Prostate gland (tissue), 2 donors: ENCODE results near the gene TUNAR. TPM values are rescaled to one million over a fixed set of nuclear protein-coding genes. Genes with fewer than 3 reads are reported as not detected.

Source experiments
- DNase-seq: peaks from one replicate; pipeline ENCODE4 v3.0.0-alpha.2; 2019; ENCODE audit warnings: low spot score
- H3K27ac ChIP-seq, 2 donors: fragments of 200-600 bp; sonication (generic); 2 replicates each; pipeline ENCODE4 v1.5.1; 2017 to 2019
- H3K27me3 ChIP-seq: fragments of 200-600 bp; sonication (generic); replicated peaks from 2 replicates; pipeline ENCODE4 v1.5.1; 2019; ENCODE audit not compliant: insufficient read depth
- H3K36me3 ChIP-seq, 2 donors: fragments of 200-600 bp; sonication (generic); 1 replicate in 1 of 2; 2 replicates in 1 of 2; pipeline versions ENCODE4 v1.5.1 to v1.8.1; 2017 to 2019
- H3K4me1 ChIP-seq: fragments of 200-600 bp; sonication (generic); replicated peaks from 2 replicates; pipeline ENCODE4 v1.5.1; 2019
- H3K4me3 ChIP-seq, 2 donors: fragments of 200-600 bp; sonication (generic); 2 replicates each; pipeline ENCODE4 v1.5.1; 2017 to 2019
- H3K9me3 ChIP-seq: fragments of 200-600 bp; sonication (generic); 2 replicates; pipeline ENCODE4 v1.5.1; 2017
- CTCF ChIP-seq, 4 experiments: fragments of 200-600 bp in 2 of 4; fragments of 450-650 bp in 2 of 4; sonication (generic) in 2 of 4; IDR thresholded peaks; 1 replicate in 3 of 4; 2 replicates in 1 of 4; pipeline ENCODE4 v1.5.1; 2016 to 2019; ENCODE audit warnings: antibody characterized with exemption in 4 of 4, mild to moderate bottlenecking in 2 of 4, moderate library complexity in 2 of 4
- POLR2A ChIP-seq: fragments of 450-650 bp; IDR thresholded peaks from one replicate; pipeline ENCODE4 v1.6.1; 2016; ENCODE audit warnings: antibody characterized with exemption, mild to moderate bottlenecking
- POLR2AphosphoS5 ChIP-seq: sonication (generic); formaldehyde crosslinking; IDR thresholded peaks from one replicate; pipeline ENCODE4 v1.6.1; 2017; ENCODE audit warnings: antibody characterized with exemption
- WGBS: methylation state at CpG from one replicate; pipeline ENCODE4 v1.1.5; 2018; 5-methylcytosine and 5-hydroxymethylcytosine counted together
- intact Hi-C: fragments of 100-400 bp; cut with DNase I; formaldehyde crosslinking; loops from one replicate; pipeline ENCODE4 v1.14.2; 2022
- total RNA-seq, 2 donors: library from RNA; depleted of rRNA; stranded (reverse); fragments of >200 nt; gene quantifications; one replicate each; pipeline ENCODE4 v1.1.0, GENCODE V29; 2016

TUNAR gene
- total RNA-seq, 2 donors from 2014 or later: 1.9 TPM; not detected in 1

GRCh38 chr14:95885866-95886265 is 9.2 kb downstream of the TUNAR start:
- H3K27me3 ChIP-seq: peaks cover 2% of the 10 kb centered on the region
- H3K36me3 ChIP-seq: no peaks in the 10 kb centered on the region
- DNase-seq: no peak

GRCh38 chr14:95886366-95887056 is 9.9 kb downstream of the TUNAR start:
- no peak for DNase-seq
- 62% methylated on average over 7 of the region's 7 CpGs for WGBS
- H3K4me3 ChIP-seq: no peak overlapping the region
- H3K27ac ChIP-seq: no peak overlapping the region
- no peak for TF ChIP-seq POLR2AphosphoS5
- TF ChIP-seq POLR2A: no peak
- no peak for TF ChIP-seq CTCF (IDR thresholded peaks at IDR 0.05)
- H3K36me3 ChIP-seq: no peaks in the 10 kb centered on the region
- intact Hi-C loops: no loop called here
- peaks cover 2% of the 10 kb centered on the region for H3K27me3 ChIP-seq
- H3K4me1 ChIP-seq: no peaks in the 10 kb centered on the region
- no peaks in the 10 kb centered on the region for H3K9me3 ChIP-seq

More at GRCh38 chr14:95885866-95886265, 9.2 kb downstream of the TUNAR start:
- H3K4me3 ChIP-seq: no peak overlapping the region
- intact Hi-C loops: no loop called here
- H3K9me3 ChIP-seq: no peaks in the 10 kb centered on the region
- no peaks in the 10 kb centered on the region for H3K4me1 ChIP-seq
- 72% methylated on average over 7 of the region's 7 CpGs for WGBS
- no peak overlapping the region for H3K27ac ChIP-seq
- no peak for TF ChIP-seq POLR2AphosphoS5
- TF ChIP-seq POLR2A: no peak
- no peak for TF ChIP-seq CTCF (IDR thresholded peaks at IDR 0.05)

- Histone ChIP-seq H3K27ac (no peak overlapping the region), H3K27me3 (no peaks in the 10 kb centered on the region), H3K4me1 (no peaks in the 10 kb centered on the region), H3K36me3 (no peaks in the 10 kb centered on the region), H3K4me3 (no peak overlapping the region), H3K9me3 (no peaks in the 10 kb centered on the region)
- intact Hi-C loops: no loop called here
- DNase-seq: no peak
- no peak for TF ChIP-seq CTCF (IDR thresholded peaks at IDR 0.05)
- TF ChIP-seq POLR2AphosphoS5: no peak
- TF ChIP-seq POLR2A: no peak
- WGBS: 29% methylated on average over 4 of the region's 4 CpGs
These were observed 10.7 kb downstream of the TUNAR start for GRCh38 chr14:95887351-95887750.

- H3K27ac ChIP-seq: no peak overlapping the region
- no peaks in the 10 kb centered on the region for H3K36me3 ChIP-seq
- intact Hi-C loops: no loop called here
- H3K4me3 ChIP-seq: no peak overlapping the region
- no peaks in the 10 kb centered on the region for H3K4me1 ChIP-seq
- TF ChIP-seq CTCF (IDR thresholded peaks at IDR 0.05) (no peak), POLR2AphosphoS5 (no peak), POLR2A (no peak)
- peaks cover 6% of the 10 kb centered on the region for H3K27me3 ChIP-seq
- 58% methylated on average over 11 of the region's 11 CpGs for WGBS
- no peak for DNase-seq
- no peaks in the 10 kb centered on the region for H3K9me3 ChIP-seq
These were observed 12.8 kb downstream of the TUNAR start for GRCh38 chr14:95889236-95889979.

- TF ChIP-seq CTCF (IDR thresholded peaks at IDR 0.05) (no peak), POLR2A (no peak), POLR2AphosphoS5 (no peak)
- Histone ChIP-seq H3K36me3 (no peaks in the 10 kb centered on the region), H3K27ac (no peak overlapping the region), H3K27me3 (peaks cover 9% of the 10 kb centered on the region), H3K4me3 (no peak overlapping the region), H3K9me3 (no peaks in the 10 kb centered on the region), H3K4me1 (no peaks in the 10 kb centered on the region)
- intact Hi-C loops: no loop called here
- DNase-seq: no peak
- 84% methylated on average over 3 of the region's 3 CpGs for WGBS
These were observed 15.1 kb downstream of the TUNAR start for GRCh38 chr14:95891742-95892141.
